NCI-H187 treated with DMSO at 0.1 percent for 48 hours (cell line): ENCODE results near the gene ARHGDIB.

ENCODE experiments used
- DNase-seq: peaks from one replicate; lab custom pipeline; 2025; lab: John Stamatoyannopoulos, UW

Gene ARHGDIB

GRCh38 chr12:14982991-14983390 lies 21.6 kb upstream of the ARHGDIB start:
- no peak for DNase-seq

GRCh38 chr12:14982562-14982961 lies 21.2 kb upstream of the ARHGDIB start:
- no peak for DNase-seq

- no peak for DNase-seq
Observed at GRCh38 chr12:14981049-14981448, 19.6 kb upstream of the ARHGDIB start.

- DNase-seq: no peak
Observed at GRCh38 chr12:14979468-14979867, 18.1 kb upstream of the ARHGDIB start.

- no peak for DNase-seq
Observed at GRCh38 chr12:14976658-14977057, 15.3 kb upstream of the ARHGDIB start.

GRCh38 chr12:14975457-14975856 lies 14.1 kb upstream of the ARHGDIB start:
- DNase-seq: no peak

GRCh38 chr12:14974633-14975032 lies 13.2 kb upstream of the ARHGDIB start:
- DNase-seq: no peak

- DNase-seq: no peak
Observed at GRCh38 chr12:14972816-14973215, 11.4 kb upstream of the ARHGDIB start, which contains the start of gene PDE6H. Gene PDE6H (plus strand): TSS chr12:14973042. CDS start chr12:14978013, 4,971 bp downstream.

GRCh38 chr12:14970473-14970872 lies 9.1 kb upstream of the ARHGDIB start:
- no peak for DNase-seq

GRCh38 chr12:14968478-14968877 lies 7.1 kb upstream of the ARHGDIB start:
- no peak for DNase-seq

- DNase-seq: no peak
Observed at GRCh38 chr12:14965221-14965620, 3.8 kb upstream of the ARHGDIB start.

GRCh38 chr12:14964406-14964805 lies 3.0 kb upstream of the ARHGDIB start:
- DNase-seq: no peak

GRCh38 chr12:14963520-14963919 lies 2.1 kb upstream of the ARHGDIB start:
- no peak for DNase-seq

GRCh38 chr12:14962797-14963196 lies 1.4 kb upstream of the ARHGDIB start:
- DNase-seq: no peak

GRCh38 chr12:14962153-14962539 lies 745 bp upstream of the ARHGDIB start:
- DNase-seq: no peak

- no peak for DNase-seq
Observed at GRCh38 chr12:14960548-14961465, 594 bp downstream of the ARHGDIB start.

GRCh38 chr12:14959916-14960496 lies 1.4 kb downstream of the ARHGDIB start:
- DNase-seq: no peak

- DNase-seq: no peak
Observed at GRCh38 chr12:14959463-14959862, 1.9 kb downstream of the ARHGDIB start.

- no peak for DNase-seq
Observed at GRCh38 chr12:14959126-14959440, 2.3 kb downstream of the ARHGDIB start.

- DNase-seq: no peak
Observed at GRCh38 chr12:14958361-14959125, 2.9 kb downstream of the ARHGDIB start.

- DNase-seq: no peak
Observed at GRCh38 chr12:14957551-14958168, 3.7 kb downstream of the ARHGDIB start.

GRCh38 chr12:14956905-14957304 lies 4.5 kb downstream of the ARHGDIB start:
- no peak for DNase-seq
